GM12872 (cell line): ENCODE measurements around the gene MIER1.

Experiments used
- TF ChIP-seq, protein P1 (sequence below): IDR thresholded peaks from 3 replicates; pipeline ENCODE4 v1.5.1; 2011; ENCODE audit warnings: low read depth, mild to moderate bottlenecking, low read length, moderate library complexity; ENCODE audit not compliant: insufficient read depth

MIER1 gene

DNA sequence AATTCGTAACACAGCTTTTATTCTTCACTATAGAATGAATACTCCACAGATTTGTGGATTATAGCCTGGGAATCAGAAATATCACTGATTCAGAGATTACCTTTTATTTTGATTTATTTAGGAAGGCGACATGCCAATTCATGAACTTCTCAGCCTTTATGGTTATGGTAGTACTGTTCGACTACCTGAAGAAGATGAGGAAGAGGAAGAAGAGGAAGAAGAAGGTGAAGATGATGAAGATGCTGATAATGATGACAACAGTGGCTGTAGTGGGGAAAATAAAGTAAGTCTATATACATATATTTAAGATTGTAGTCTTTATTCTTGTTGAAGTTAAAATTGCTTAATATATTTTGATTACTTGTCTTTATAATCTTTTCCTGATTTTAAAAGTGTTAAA lies 33.1 kb downstream of the MIER1 start:
- TF ChIP-seq, protein P1, sequence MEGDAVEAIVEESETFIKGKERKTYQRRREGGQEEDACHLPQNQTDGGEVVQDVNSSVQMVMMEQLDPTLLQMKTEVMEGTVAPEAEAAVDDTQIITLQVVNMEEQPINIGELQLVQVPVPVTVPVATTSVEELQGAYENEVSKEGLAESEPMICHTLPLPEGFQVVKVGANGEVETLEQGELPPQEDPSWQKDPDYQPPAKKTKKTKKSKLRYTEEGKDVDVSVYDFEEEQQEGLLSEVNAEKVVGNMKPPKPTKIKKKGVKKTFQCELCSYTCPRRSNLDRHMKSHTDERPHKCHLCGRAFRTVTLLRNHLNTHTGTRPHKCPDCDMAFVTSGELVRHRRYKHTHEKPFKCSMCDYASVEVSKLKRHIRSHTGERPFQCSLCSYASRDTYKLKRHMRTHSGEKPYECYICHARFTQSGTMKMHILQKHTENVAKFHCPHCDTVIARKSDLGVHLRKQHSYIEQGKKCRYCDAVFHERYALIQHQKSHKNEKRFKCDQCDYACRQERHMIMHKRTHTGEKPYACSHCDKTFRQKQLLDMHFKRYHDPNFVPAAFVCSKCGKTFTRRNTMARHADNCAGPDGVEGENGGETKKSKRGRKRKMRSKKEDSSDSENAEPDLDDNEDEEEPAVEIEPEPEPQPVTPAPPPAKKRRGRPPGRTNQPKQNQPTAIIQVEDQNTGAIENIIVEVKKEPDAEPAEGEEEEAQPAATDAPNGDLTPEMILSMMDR = no peak

DNA sequence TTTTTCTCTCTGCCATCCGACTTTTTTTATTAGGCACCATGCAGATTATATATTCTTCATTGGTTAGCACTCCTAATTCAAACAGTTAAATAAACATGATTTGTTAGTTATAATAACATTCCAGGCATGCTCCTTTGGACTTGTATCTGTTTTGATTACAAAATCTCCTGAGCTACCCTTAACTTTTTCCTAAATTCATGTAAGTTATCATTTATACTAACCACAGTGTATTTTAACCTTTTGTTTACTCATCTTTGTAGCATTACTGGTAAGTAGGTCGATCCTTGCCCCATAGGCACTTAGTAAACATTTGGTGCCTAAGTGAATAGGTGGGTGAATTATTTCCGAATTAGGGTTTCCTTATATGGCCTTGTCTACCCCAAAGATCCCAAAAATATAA lies 43.8 kb downstream of the MIER1 start:
- TF ChIP-seq, protein P1 = no peak

DNA sequence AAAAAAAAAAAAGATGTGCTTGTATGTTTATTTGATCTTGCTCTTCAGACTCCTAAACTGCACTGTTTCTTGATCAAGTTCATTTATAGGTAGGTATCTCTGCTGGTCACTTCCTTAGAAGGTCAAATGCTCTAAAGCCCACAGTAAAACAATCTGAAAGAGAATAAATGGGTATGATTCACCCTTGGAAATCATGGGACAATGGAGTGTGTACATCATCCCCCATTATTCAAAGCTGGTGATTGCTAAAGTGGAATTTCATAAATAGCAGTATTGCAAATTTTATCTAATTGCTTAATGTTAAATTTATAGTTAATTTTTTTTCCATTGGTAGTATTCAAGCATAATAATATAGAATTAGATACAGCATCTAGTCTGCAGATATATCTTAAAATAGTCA lies 53.4 kb downstream of the MIER1 start:
- TF ChIP-seq, protein P1 = no peak

DNA sequence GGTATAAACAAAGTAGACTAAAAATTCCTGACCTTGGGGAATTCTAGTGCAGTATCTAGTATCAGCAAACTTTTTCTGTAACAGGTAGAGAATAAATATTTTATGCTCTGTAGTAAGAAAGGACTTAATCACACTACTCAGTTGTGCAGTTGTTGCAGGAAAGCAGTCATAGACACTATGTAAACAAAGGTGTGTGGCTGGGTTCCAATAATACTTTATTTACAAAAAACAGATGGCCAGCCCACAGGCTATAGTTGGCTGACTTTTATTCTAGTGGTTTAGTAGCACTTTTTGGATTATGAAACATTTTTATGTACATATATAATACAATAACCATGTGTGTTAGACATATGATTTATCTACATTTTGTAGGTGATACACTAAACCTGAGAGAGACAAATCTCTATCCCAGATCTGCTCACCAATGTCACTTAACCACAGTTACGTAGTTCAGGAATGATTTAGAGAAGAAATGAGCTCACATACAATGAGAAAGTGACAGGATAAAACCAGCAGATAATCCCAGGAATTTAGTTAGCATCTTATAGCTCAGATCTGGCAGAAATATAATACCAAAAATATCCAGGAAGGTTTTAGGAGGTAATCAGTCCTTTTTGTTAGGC lies 56.1 kb downstream of the MIER1 start:
- TF ChIP-seq, protein P1 = no peak

DNA sequence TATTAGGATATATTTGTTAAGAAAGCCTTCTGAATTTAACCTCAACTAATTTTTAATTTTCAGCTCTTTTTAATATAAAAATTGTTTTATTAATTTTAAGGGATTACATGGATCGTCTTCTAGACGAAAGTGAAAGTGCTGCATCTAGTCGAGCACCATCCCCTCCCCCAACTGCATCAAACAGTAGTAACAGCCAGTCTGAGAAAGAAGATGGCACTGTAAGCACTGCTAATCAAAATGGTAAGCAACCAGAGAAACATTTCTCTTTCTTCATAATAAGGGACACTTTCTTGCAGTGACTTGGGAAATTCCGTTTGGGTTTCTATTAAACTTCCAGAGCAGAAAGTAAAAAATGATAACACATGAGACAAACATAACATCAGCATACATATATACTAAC lies 56.9 kb downstream of the MIER1 start:
- TF ChIP-seq, protein P1 = no peak

DNA sequence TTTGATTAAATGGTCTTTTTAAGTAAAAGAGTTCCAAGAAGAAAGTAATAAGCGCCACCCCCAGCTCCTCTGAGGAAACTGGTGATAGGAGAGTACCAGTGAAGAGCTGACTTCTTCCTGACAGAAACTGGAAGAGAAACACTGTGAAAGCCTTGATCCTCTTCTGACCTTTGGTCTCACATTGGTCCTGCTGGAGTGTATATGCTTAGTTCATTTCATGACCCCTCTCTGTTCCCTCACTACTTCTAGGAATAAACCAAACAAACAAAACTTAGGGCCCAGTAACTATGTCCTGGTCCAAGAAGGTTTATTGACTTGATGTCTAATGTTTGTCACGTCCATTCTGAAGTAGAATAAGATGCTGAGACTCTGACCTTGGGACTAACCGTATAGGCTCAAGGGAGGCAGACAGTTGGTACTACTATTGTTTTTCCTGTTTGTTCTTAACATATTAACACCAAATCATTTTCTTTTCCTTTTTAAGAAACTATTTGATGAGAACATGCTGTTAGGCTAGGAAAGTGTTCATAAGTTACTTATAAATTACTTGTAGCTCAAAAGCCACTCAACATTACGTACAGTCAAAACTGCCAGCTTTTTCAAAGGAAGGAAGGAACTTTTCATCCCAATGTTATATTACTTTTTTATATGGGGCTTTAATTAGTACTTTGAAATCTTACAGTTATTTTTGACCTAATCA lies 57.9 kb downstream of the MIER1 start:
- TF ChIP-seq, protein P1 = no peak

DNA sequence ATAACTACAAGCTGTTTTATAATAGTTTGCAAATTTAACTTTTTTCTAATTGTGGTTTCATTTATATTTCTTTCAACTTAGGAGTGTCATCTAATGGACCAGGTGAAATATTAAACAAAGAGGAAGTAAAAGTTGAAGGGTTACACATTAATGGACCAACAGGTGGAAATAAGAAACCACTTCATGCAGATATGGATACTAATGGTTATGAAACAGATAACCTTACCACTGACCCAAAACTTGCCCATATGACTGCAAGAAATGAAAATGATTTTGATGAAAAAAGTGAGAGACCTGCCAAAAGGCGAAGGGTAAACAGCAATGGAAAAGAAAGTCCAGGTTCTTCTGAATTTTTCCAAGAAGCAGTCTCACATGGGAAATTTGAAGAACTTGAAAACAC lies 59.7 kb downstream of the MIER1 start:
- TF ChIP-seq, protein P1 = no peak
